NCI-H187 treated with DMSO at 0.1 percent for 48 hours (cell line): ENCODE measurements around the gene LTBP1.
"Not testable (repeated sequence)": the region's sequence is repeated elsewhere in the genome, so short reads cannot be mapped to it uniquely, and the experiment has no call there.

Source experiments
- DNase-seq: peaks from one replicate; lab custom pipeline; 2025; lab: John Stamatoyannopoulos, UW

Gene LTBP1

GRCh38 chr2:33040541-33040940 lies 93.8 kb downstream of the LTBP1 start:
- DNase-seq = no peak

GRCh38 chr2:33042265-33042664 lies 95.5 kb downstream of the LTBP1 start:
- DNase-seq = no peak

GRCh38 chr2:33042819-33043218 lies 96.1 kb downstream of the LTBP1 start:
- DNase-seq = no peak

GRCh38 chr2:33047939-33048338 lies 101.2 kb downstream of the LTBP1 start:
- peak; percentile 97 for DNase-seq

- no peak for DNase-seq
Observed at GRCh38 chr2:33051586-33052360, 105.0 kb downstream of the LTBP1 start.

GRCh38 chr2:33052361-33052735 lies 105.6 kb downstream of the LTBP1 start:
- DNase-seq = no peak

GRCh38 chr2:33052795-33053194 lies 106.0 kb downstream of the LTBP1 start:
- DNase-seq = not testable (repeated sequence)

- DNase-seq = no peak
Observed at GRCh38 chr2:33056170-33056569, 109.4 kb downstream of the LTBP1 start.

- DNase-seq = not testable (repeated sequence)
Observed at GRCh38 chr2:33057307-33058028, 110.7 kb downstream of the LTBP1 start.

- DNase-seq = peak; percentile 95
Observed at GRCh38 chr2:33058716-33059470, 112.1 kb downstream of the LTBP1 start.

GRCh38 chr2:33059471-33060156 lies 112.9 kb downstream of the LTBP1 start:
- DNase-seq = no peak

GRCh38 chr2:33060405-33060804 lies 113.7 kb downstream of the LTBP1 start:
- no peak for DNase-seq

GRCh38 chr2:33062665-33063250 lies 116.0 kb downstream of the LTBP1 start:
- DNase-seq = no peak

GRCh38 chr2:33064349-33064801 lies 117.6 kb downstream of the LTBP1 start:
- no peak for DNase-seq

GRCh38 chr2:33067598-33067997 lies 120.8 kb downstream of the LTBP1 start:
- DNase-seq = no peak

- DNase-seq = no peak
Observed at GRCh38 chr2:33068261-33068660, 121.5 kb downstream of the LTBP1 start.

GRCh38 chr2:33069894-33070651 lies 123.3 kb downstream of the LTBP1 start:
- no peak for DNase-seq

- DNase-seq = no peak
Observed at GRCh38 chr2:33071591-33071990, 124.8 kb downstream of the LTBP1 start.

- DNase-seq = no peak
Observed at GRCh38 chr2:33072614-33073013, 125.9 kb downstream of the LTBP1 start.

GRCh38 chr2:33073018-33073417 lies 126.3 kb downstream of the LTBP1 start:
- no peak for DNase-seq

GRCh38 chr2:33074197-33074596 lies 127.4 kb downstream of the LTBP1 start:
- no peak for DNase-seq
